Cortex of kidney (tissue), 1 donor: ENCODE data around the gene GFI1.

Source experiments
- DNase-seq: peaks from one replicate; lab custom pipeline; 2025; lab: John Stamatoyannopoulos, UW

Gene GFI1

GRCh38 chr1:92488416-92488815 lies 1.7 kb upstream of the GFI1 start:
- no peak for DNase-seq

GRCh38 chr1:92487078-92487605 lies 417 bp upstream of the GFI1 start:
- DNase-seq: no peak

DNA sequence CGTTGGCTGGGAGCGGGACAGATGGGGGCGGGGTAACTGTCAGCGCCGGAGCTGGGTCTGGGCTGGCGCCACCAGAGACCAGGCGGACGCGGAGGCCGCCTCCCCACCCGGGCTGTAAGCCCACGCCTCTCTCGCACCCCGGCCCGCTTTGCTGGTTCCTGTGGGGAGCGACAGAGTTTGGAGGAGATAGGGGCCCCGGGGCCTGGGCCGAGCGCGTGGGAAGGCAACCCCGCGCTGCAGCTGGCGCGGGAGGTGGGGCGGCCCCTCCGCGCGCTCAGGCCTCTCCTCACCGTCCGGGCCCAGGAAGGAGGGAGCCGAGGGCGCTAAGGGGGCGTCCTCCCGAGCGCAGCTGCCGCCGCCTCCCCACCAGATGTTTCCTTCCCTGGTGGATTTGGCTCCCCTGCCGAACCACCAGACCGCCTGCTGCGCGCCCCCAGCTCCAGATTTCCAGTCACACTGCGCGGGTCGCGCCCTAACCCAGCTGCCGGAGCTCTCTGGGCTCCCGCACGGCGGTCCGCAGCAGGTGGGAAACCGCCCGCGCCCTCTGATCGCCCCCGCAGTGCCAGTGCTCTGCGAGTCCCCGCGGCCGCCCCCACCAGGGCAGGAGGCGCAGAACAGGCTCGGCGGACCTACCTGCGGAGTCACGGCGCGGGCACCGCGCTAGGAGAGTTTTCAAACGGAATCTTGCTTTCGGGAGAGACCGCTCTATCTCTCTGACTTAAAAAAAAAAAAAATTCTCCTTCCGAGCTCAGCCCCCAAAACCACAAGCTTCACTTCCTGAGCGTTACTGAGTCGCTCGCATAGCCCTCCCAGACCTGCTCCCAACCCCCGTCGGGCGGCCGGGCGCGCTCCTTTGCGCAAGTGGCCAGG lies 1.1 kb downstream of the GFI1 start:
- no peak for DNase-seq

- DNase-seq: no peak
Observed at GRCh38 chr1:92484472-92485380, 2.0 kb downstream of the GFI1 start.

DNA sequence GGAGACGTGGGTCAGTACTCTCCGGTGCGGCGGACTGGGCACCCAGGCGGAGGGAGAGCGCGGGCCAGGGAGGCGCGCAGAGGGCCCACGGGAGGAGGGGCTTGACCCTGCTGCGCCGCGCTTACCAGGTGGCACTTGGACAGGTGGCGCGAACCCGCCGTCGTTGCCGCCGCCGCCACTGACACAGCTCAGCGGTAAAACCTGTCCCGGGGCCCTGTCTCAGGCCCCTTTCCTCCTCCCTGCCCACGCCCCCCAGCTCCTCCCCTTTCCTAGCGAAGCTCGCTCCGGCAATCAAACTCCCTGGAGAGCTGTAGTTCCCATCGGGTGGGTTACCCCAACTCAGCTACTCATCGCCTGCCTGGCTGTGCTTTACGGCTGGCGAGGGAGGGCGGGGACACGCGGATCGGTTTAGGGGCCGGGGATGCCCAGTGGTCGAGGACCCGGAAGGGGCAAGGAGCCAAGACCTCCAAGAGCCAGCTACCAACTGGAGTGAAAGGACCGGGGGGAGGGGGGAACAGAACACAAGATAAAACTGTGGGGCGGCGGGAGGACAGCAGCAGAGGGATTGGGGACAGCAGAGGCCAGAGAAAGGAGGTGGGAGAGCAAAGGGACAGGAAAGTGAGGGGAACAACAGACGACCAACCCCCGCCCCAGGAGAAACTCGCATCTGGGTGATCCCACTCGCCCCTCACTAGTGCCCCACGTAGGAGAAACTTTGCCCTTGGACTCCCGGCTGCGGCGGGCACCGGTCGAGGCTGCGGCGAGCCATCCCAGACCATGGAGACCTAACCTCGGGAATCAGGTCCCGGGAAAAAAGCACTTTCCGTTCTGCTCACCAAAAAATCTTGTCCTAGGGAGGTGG lies 2.9 kb downstream of the GFI1 start:
- no peak for DNase-seq

DNA sequence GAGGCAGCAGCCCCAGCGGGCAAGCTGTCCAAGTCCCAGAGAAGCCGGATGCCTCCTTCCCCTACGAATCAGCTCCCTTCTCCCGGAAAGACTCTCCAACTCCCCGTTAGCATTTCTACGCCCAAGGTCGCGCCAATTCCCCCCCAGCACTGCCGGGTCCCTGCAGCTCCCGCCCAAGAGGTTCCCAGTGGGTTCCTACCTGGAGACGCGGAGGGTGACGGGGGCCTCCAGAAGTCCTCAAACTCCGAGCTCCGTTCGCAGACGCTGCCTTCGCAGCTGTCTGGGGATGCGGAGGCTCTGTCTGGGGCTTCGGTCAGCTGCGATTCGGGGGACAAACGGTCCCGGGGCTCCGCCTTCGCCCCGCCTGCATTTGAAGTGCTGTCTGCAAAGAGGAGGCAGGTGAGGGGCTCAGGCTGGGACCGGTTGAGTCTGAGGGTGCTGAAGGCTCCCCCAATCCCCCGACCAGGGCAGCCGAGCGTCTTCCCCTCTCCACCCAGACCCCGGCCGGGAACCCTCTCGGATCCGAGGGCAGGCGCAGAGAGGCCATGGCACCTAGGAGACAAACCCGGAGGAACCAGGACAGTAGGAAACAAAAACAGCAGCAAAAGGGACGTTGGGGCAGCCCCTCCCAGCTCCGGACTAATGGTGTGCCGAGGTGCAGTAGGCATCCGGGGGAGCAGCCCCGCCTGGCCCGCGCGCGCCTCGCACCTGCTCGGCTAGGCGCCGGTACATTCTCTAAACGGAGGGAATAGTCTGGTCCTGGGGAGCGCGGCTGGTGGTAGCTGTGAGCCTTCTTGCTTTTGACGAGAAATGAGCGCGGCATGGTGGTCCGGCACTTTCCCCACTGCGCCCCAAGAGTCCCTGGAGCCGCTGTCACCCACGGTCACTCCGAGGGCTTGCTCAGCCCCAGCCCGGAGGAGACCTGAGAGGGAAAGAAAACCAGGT lies 3.8 kb downstream of the GFI1 start:
- DNase-seq: no peak

- DNase-seq: no peak
Observed at GRCh38 chr1:92481971-92482664, 4.6 kb downstream of the GFI1 start.

DNA sequence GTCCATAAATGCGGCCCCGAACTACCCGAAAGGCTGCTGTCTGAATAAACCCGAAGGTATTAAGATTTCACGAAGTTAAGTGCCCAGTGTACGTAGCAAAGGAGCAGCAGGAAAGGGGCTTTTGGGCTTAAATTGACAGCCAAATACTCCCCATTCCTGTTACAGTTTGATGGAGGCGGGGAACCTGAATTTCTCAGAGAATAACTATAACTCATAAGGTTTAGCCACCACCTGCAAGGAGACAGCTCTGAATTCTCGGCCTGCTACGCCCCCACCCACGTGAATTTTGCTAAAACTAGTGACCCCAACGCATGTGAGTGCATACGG lies 5.2 kb downstream of the GFI1 start:
- no peak for DNase-seq

DNA sequence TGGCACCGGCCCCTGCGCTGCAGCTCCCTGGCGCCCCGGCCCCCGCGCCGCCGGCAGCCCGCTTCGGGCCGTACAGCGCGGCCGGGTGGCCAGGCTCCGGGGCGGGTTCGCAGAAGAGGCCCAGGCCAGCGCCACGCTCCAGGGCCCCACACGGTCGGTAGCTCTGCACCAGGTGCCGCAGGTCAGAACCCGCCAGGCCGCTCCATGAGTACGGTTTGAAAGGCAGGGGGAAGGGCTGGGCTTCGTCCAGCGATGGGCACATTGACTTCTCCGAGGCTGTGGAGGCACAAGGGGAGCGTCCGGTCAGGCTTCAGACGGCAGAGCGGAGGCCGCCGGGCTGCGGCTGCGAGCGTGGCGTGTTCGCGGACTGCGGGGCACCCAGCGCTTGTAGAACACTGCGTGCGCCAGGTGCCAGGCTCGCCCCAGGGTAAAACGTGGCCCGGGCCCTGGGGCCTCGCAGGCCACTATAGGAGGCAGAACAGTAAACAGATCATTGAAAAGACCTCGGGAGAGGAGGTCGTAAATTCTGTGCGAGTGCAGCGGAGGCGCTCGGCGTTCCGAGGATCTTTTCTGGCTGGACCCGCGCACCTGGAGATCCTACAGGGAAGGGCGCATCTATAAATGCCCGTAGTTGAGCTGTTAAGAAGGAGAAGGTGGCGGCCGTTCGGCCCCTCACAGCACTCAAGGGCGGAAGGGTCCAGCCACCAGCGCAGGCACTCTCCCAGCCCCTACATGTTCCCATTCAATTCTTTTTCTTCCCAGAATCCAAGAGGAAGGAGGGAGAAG lies 5.7 kb downstream of the GFI1 start:
- DNase-seq: no peak

GRCh38 chr1:92480200-92480812 lies 6.4 kb downstream of the GFI1 start:
- no peak for DNase-seq

GRCh38 chr1:92479587-92479986 lies 7.1 kb downstream of the GFI1 start:
- DNase-seq: no peak

- no peak for DNase-seq
Observed at GRCh38 chr1:92478393-92478792, 8.3 kb downstream of the GFI1 start.

GRCh38 chr1:92476071-92476631 lies 10.6 kb downstream of the GFI1 start:
- no peak for DNase-seq

DNA sequence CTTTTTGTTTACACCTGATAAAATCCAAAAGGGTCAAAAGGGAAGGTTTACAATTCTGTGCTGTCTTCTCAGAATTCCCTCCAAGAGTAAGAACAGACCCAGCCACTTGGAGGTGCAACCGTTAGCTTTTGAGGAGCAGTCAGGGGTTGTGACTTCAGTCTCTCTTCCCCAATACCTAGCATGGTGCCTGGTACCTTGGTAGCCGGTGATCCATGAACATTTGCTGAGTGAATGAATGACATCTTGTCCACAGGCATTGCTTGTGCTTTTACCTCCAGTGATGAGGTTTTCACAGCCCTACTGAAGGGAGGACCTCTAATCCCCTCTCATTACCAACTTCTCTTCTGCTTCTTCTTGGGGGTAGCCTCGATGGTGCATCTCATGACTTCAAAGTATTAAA lies 11.7 kb downstream of the GFI1 start:
- DNase-seq: no peak

- no peak for DNase-seq
Observed at GRCh38 chr1:92473781-92474495, 12.8 kb downstream of the GFI1 start.

DNA sequence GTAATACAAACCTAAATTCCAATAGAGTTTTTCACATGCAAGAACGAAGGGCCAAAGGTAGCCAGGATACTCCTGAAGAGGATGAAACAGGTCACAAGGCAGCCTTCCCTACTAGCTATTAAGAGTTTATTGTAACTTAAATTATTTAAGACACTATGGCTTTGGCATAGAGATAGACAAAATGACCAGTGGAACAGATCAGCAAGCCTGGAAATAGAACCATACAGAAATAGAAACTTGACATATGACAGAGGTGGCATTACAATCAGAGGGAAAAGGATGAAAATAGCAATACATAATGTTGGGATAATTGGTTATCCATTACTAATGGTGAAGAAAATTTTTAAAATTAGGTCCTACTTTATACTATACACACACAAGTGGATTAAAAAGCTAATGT lies 16.5 kb downstream of the GFI1 start:
- no peak for DNase-seq

DNA sequence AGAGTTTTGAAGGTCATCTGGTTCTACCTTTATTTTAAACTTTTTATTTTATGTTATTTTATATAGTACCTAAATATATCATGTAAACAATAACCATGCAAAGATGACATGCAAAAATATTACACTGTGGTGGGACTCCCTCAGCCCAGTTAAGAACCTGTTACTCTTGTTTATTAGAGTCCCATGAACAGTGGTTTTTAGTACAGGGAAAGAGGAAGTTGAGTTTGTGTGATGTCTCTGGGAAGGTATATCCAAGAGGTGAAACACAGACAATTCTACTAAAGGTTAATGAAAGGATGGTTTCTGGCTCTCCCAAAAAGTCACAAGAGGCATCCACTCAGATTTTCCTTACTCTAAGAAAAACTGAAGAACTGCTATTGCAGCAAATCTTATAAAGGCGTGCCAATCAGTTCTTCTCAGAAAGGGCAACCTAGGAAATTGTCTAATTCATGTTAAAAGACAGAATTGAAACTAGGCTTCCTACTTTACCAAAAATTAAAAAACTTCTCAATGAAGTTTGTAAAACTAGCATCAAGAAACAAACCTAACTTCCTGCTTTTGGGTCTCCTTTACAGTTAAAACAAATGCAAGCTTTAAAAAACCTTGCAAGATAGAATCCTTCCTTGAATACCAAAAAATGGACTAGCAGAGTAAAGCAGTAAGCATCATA lies 19.9 kb downstream of the GFI1 start:
- DNase-seq: no peak
